A172 (cell line): ENCODE results near the gene MARCHF11. TPM values are rescaled to one million over a fixed set of nuclear protein-coding genes. Genes with fewer than 3 reads are reported as not detected.

Experiments
- DNase-seq: peaks from one replicate; pipeline ENCODE4 v3.0.0-alpha.2; 2015; ENCODE audit warnings: low spot score
- total RNA-seq: library from RNA; depleted of rRNA; stranded (reverse); fragments of >200 nt; shearing (Covaris generic); gene quantifications from 2 replicates; pipeline ENCODE4 v1.2.3, GENCODE V29; 2014

The MARCHF11 gene
- total RNA-seq, 1 experiment from 2014 or later = not detected

DNA sequence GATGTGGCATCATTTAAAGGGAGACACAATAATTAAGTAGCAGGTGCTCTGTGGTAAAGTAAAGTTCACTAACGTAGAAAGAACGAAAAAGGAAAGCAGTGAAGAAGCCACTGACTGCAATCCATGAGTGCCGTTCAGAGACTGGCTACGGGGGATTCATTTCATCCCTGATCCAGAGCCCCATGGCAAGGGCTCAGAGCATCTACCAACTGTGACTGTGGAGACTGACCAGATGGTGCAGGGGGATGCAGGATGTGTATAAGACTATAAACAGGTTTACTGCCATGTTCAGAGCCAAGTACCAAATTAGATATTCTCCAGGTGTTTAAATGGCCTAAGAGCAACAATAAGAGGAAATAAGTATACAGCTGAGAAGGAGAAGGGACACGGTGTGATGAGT, 47.7 kb downstream of the MARCHF11 start:
- no peak for DNase-seq

DNA sequence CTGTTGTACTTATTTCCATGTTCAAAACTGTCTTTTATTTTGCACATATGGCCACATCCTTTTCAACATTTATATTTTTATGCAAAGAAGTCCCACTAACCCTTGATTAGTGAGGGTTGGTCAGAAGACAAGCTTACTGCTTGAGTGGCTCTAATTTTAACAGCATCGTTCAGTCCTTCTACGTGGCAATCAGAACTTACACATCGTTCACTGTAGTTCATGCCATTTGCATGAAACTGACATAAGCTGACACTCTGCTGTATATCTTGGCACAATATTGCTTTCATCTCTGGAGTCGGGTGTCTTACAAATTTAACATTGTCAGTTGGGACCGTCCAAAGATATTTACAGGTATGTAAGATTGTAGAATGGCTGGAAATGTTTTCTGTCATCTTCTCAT, 50.6 kb downstream of the MARCHF11 start:
- no peak for DNase-seq

DNA sequence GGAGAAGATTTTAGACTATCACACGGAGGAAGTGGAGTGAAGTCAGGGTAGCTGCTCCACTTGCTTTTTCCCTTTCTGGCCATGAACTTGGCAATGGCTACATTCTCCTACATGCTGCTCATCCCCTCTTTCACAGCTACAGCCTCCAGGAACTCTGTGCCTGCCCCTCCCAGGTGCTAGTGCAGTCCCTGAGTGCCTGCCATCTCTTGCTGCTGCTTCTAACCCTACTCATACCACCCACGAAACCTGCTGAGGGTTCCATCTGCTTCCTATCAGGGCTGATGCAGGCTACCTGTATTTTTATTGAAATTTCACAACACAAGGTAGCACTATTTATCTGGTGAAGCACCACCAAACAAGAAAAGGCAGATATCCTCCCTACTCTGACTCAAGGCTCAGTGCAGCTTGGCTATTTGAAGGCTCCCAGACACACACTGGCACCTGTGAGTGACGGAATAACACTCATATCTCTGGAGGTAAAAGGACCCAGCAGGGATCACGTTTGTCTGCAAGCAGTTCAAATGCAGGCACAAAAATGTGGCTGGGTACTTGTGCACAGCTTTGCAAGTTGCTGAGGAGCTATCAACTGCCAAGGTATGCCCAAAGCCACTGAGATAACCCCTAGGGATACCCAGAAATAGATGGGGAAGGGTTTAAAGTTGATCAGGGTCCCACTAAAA, 51.6 kb downstream of the MARCHF11 start:
- no peak for DNase-seq

GRCh38 chr5:16120579-16120978, 59.0 kb downstream of the MARCHF11 start:
- no peak for DNase-seq

- DNase-seq = no peak
Observed at GRCh38 chr5:16119790-16120189, 59.8 kb downstream of the MARCHF11 start.

- DNase-seq = no peak
Observed at GRCh38 chr5:16115140-16115539, 64.5 kb downstream of the MARCHF11 start.

DNA sequence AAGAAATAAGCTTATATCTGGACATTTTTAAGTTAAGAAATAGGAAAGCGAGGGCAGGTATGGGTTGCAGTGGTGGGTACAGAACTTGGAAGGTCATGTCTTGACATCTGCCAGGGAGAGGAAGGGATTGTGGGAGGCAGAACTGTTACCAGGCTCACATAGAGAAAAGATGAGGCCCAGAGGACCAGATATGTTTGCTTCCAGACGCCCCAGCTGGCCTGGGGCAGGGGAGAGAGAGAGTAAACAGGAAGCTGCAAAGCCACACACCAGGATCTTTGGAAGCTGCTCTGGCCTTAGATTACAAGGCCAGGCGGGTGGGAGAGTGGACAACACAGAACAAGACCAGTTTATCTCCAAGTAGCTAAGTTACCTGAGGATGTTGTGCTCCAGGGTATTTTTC, 71.2 kb downstream of the MARCHF11 start:
- DNase-seq = no peak

- DNase-seq = no peak
Observed at GRCh38 chr5:16104961-16105360, 74.6 kb downstream of the MARCHF11 start.

DNA sequence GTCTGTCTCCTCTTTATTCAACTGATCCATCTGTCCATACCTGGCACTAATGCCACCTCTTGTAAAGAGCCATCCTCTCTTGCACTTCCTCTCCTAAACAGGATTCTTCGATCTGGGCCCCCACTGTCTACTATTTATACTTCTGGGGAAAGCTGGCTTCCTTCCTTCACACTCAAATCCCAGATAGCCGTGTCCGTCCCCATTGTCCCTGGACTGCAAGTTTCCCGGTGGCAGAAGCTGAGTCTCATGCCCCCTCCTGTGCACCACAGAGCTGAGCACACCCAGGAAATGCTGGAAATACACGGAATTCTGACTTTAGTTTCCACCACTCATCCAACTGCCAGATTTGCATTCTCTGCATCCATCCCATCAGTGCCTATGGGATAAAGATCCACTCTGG, 84.0 kb downstream of the MARCHF11 start:
- no peak for DNase-seq

- peak; percentile 18 for DNase-seq
Observed at GRCh38 chr5:16090270-16090669, 89.3 kb downstream of the MARCHF11 start.

GRCh38 chr5:16082982-16083381, 96.6 kb downstream of the MARCHF11 start:
- no peak for DNase-seq

- no peak for DNase-seq
Observed at GRCh38 chr5:16082053-16082452, 97.5 kb downstream of the MARCHF11 start.

GRCh38 chr5:16081376-16081955, 98.1 kb downstream of the MARCHF11 start:
- DNase-seq = no peak

GRCh38 chr5:16076657-16077056, 102.9 kb downstream of the MARCHF11 start:
- DNase-seq = no peak

DNA sequence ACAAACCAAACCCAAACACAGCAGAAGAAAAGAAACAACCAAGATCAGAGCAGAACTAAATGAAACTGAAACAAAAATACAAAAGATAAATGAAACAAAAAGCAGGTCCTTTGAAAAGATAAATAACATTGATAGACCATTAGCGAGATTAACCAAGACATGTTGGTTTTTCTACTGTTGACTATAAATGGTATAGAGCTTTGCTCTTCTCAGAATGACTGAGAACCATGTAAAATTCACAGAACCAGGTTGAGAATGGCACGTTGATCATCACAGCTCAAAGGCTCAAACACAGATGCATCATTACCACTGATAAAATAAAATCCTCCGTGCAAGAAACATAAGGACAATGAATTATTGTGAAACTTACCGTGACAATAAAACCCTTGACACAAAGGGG, 105.2 kb downstream of the MARCHF11 start:
- no peak for DNase-seq

DNA sequence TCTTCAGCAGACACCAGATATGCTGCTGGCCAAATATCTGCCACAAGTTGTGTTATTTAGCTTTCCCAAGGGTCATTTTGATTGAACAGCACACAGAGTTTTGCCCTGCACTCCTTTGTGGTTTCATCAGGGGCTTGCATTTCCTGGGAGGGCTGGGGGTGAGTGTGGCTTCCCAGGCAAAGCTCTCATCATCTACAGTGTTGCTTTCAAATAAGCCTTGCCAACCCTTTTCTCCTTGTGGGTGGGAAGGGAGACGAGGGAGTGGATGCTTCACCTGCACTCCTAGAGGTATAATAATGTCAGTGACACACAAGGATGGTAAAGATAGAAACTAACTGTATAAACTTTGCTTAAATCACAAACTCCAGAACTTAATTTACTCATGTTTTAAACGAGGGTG, 107.0 kb downstream of the MARCHF11 start:
- no peak for DNase-seq

GRCh38 chr5:16067415-16067814, 112.2 kb downstream of the MARCHF11 start:
- DNase-seq = no peak

DNA sequence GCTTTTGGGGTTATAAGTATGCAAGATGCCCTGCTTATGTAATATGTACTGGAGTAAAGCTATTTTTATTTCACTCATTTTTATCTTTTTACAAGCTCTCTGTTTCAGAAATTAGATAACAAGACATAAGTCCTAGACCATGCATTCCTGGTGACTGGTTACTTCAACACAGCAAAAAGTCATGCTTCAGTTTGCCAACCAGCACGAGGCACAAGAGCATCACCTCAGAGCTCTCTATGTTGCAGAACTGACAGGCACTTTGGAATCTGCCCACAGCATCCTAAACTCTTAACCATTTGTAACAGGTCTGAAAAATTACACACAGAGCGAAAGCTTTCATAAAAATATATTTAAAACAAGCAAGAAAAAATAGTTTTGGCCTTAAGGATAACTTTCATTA, 112.8 kb downstream of the MARCHF11 start:
- DNase-seq = no peak

GRCh38 chr5:16066320-16066719, 113.3 kb downstream of the MARCHF11 start:
- no peak for DNase-seq

DNA sequence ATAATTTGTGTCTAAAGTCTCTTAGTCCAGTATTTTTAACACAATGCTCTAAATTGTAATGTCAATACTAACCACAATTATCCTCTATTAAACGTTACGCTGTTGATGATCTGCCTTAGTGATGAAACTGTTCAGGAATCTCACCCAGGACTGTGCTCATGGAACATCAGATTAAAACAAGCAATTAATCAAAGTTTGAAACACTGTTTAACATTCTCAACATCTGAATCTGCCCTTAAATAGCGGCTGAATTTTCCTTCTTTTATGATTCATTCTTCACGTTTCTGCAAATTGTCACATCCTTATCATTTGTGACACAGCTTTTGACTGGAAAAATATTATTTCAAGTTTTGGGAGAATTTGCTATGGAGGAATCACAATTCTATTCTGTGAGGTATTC, 113.8 kb downstream of the MARCHF11 start:
- DNase-seq = no peak

DNA sequence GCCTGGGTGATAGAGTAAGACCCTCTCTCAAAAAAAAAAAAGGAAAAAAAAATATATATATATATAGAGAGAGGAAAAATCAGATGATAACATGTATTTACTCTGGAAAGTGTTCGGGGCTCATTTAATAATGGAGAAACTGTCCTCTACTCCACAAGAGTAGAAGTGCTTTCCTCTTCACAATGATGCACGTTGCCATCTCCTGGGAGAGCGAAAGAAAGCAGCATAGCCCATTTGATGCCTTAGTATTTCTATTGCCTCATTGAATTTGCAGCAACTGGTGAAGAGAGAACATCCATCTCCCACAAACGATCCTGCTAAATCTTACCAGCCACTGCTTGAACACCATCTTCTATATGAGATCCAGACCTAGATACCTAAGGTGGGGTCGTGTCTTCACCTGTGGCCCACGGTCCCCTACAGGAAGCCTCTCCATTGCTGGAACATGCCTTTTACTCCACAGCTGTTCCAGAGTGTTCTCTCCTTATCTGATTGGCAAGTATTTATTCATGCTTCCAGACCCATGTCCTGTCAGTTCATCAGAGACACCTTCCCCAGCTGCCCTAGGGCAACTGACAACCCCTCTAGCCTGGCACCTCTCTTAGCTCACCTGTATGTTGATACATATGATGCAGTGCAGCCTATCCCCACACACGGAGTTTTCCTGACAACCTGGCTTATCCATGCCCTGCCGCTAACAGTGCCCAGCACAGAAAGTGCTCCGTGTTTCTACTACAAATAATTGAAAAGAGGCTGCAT, 115.3 kb downstream of the MARCHF11 start:
- DNase-seq = no peak

- no peak for DNase-seq
Observed at GRCh38 chr5:16061163-16061562, 118.4 kb downstream of the MARCHF11 start.

DNA sequence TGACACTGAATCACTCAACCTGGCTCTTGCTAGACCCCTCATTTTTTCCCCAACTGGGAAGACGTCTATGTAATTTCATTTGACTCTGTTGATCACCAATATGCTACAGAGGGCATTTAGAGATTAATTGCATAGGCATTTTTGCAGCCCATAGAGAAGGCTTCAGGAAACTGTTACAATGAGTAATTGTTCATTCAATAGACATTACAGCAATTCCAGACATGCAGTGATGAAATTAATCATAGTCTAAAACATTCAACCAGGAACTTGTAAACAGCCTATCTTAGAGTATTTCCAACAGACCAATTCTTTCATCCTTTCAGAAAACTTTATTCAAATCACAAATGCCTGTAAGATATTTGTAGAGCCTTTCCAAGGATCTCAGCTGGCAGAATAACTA, 122.3 kb downstream of the MARCHF11 start:
- peak; percentile 17 for DNase-seq
